Measurements from ENCODE around the gene MMP24. TPM values are rescaled to one million over a fixed set of nuclear protein-coding genes. Genes with fewer than 3 reads are reported as not detected.

MMP24 gene
- polyA plus RNA-seq, 6 donors from 2014 or later, result 0.05 to 0.09 (median 0.08) TPM; not detected in 1

DNA sequence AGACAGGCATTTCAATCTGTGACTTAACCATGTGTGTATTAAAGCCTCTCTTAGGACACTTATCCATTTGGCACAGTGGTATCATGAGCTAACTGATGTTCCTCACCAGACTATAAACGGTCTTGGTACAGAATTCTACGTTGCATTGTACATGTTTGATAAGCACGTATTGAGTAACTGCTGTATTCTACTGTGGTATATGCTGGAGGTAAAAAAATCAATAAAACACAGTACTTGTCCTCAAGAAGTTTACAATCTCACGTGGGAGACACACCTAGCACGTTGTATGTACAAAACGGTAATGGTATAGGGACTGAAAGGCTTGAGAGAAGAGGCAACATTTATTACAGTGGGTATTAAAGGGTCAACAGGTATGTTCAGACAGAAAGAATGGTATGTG lies 98.9 kb downstream of the MMP24 start:
- peaks cover 5 to 12% of the 10 kb centered on the region in 2 donors for H3K36me3 Mint-ChIP-seq
- H3K4me3 Mint-ChIP-seq, result no peak overlapping the region
- ATAC-seq (ENCODE audit: low read depth in 2 of 2) (no peak), DNase-seq (no peak)
- H3K27me3 Mint-ChIP-seq, result no peaks in the 10 kb centered on the region
- H3K4me1 Mint-ChIP-seq, result no peaks in the 10 kb centered on the region
- H3K9me3 Mint-ChIP-seq, result no peaks in the 10 kb centered on the region
- peak overlapping the region in 1 of 6 donors; percentile 1 for H3K27ac Mint-ChIP-seq

GRCh38 chr20:35326021-35326739 lies 99.7 kb downstream of the MMP24 start:
- peaks cover 5% of the 10 kb centered on the region in 2 donors for H3K36me3 Mint-ChIP-seq
- no peak overlapping the region for H3K4me3 Mint-ChIP-seq
- H3K4me1 Mint-ChIP-seq, result no peaks in the 10 kb centered on the region
- H3K9me3 Mint-ChIP-seq, result no peaks in the 10 kb centered on the region
- peak overlapping the region in 1 of 6 donors; percentile 4 for H3K27ac Mint-ChIP-seq
- ATAC-seq (ENCODE audit: low read depth in 2 of 2) (no peak), DNase-seq (no peak)
- H3K27me3 Mint-ChIP-seq, result no peaks in the 10 kb centered on the region

Other genes with a start within 250 kb of the MMP24 start
- 10 to 100 TPM; 37.1 to 63.2 (median 51.2) TPM for gene TRPC4AP, start 133.9 kb upstream of the MMP24 start, polyA plus RNA-seq (ENCODE audit: low read depth in 6 of 6)
- gene EDEM2, start 79.4 kb upstream of the MMP24 start, polyA plus RNA-seq (ENCODE audit: low read depth in 6 of 6), result 10 to 100 TPM; 41.6 to 67.6 (median 45.5) TPM
- not detected for gene PROCR, start 54.6 kb upstream of the MMP24 start, polyA plus RNA-seq (ENCODE audit: low read depth in 6 of 6)
- 10 to 100 TPM in 2 of 6 donors, 1 to 10 TPM in 4; 3.7 to 14.1 (median 8.6) TPM for gene MMP24OS, start 51.4 kb downstream of the MMP24 start, polyA plus RNA-seq (ENCODE audit: low read depth in 6 of 6)
- 100 to 1,000 TPM; 206 to 241 (median 228) TPM for gene EIF6, start 58.1 kb downstream of the MMP24 start, polyA plus RNA-seq (ENCODE audit: low read depth in 6 of 6)
- gene FAM83C, start 65.7 kb downstream of the MMP24 start, polyA plus RNA-seq (ENCODE audit: low read depth in 6 of 6), result not detected
- gene UQCC1, start 185.3 kb downstream of the MMP24 start, polyA plus RNA-seq (ENCODE audit: low read depth in 6 of 6), result 10 to 100 TPM; 10.2 to 17.1 (median 11.7) TPM
- gene GDF5, start 211.5 kb downstream of the MMP24 start, polyA plus RNA-seq (ENCODE audit: low read depth in 6 of 6), result not detected
- gene CEP250, start 228.9 kb downstream of the MMP24 start, polyA plus RNA-seq (ENCODE audit: low read depth in 6 of 6), result 10 to 100 TPM in 1 of 6 donors, 1 to 10 TPM in 4, not detected in 1; 3.4 to 20.5 (median 5.2) TPM